ENCODE data around the gene SPATA9. TPM values are rescaled to one million over a fixed set of nuclear protein-coding genes. Genes with fewer than 3 reads are reported as not detected.

SPATA9 gene
- polyA plus RNA-seq, 1 of the 3 experiments (the other 2 are of a cell fraction): 0.07 TPM

- Histone ChIP-seq H4K20me1 (ENCODE audit: insufficient read depth) (no peaks in the 10 kb centered on the region), H3K27ac (ENCODE audit: low read depth in 2 of 2, low read length in 1 of 2) (no peak overlapping the region; a peak in 1 of 4 replicates), H2AFZ (ENCODE audit: low read depth) (no peak overlapping the region), H3K9me3 (no peaks in the 10 kb centered on the region), H3K4me3 (ENCODE audit: low read depth in 2 of 2, low read length in 1 of 2) (no peak overlapping the region), H3K27me3 (ENCODE audit: insufficient read depth) (no peaks in the 10 kb centered on the region), H3K9ac (no peak overlapping the region), H3K4me2 (no peak overlapping the region), H3K79me2 (ENCODE audit: insufficient read depth) (no peaks in the 10 kb centered on the region), H3K4me1 (ENCODE audit: control insufficient read depth in 1 of 2, insufficient read depth in 2 of 2, low read depth in 1 of 2, low read length in 1 of 2) (peaks cover 19 to 35% of the 10 kb centered on the region in 2 experiments; a peak in 3 of 4 replicates), H3K36me3 (replicated peaks in 1 of 2; ENCODE audit: control insufficient read depth in 1 of 2, insufficient read depth in 2 of 2, low read length in 1 of 2) (no peaks in the 10 kb centered on the region), H3F3A (replicated peaks; ENCODE audit: insufficient read depth) (peaks cover 6% of the 10 kb centered on the region), H3K9me2 (no peaks in the 10 kb centered on the region)
- 64% methylated on average over 1 of the region's 1 CpG for WGBS (ENCODE audit: low lambda C conversion rate)
- no peak for DNase-seq
- POLR2A ChIA-PET: no interaction called here
- TF ChIP-seq RFX5 (IDR thresholded peaks at IDR 0.05; ENCODE audit: low read length) (no peak), TEAD4 (IDR thresholded peaks at IDR 0.05; ENCODE audit: borderline replicate concordance, insufficient read depth) (no peak), REST (IDR thresholded peaks at IDR 0.05; ENCODE audit: low read depth, low read length) (no peak), TCF12 (IDR thresholded peaks at IDR 0.05) (no peak), RAD21 (IDR thresholded peaks at IDR 0.05; ENCODE audit: low read length) (no peak), FOXM1 (IDR thresholded peaks at IDR 0.05; ENCODE audit: low read depth) (no peak), FOSL2 (IDR thresholded peaks at IDR 0.05; ENCODE audit: borderline replicate concordance, low read depth) (no peak), EP300 (IDR thresholded peaks at IDR 0.05; ENCODE audit: borderline replicate concordance in 1 of 2, low read depth in 1 of 2, low read length in 1 of 2) (no peak), MXI1 (IDR thresholded peaks at IDR 0.05; ENCODE audit: low read depth, low read length) (no peak), USF2 (IDR thresholded peaks at IDR 0.05; ENCODE audit: borderline replicate concordance, low read depth, low read length) (no peak), SIN3A (IDR thresholded peaks at IDR 0.05; ENCODE audit: borderline replicate concordance, low read depth, low read length) (no peak), NRF1 (IDR thresholded peaks at IDR 0.05; ENCODE audit: low read depth, low read length) (no peak), JUND (IDR thresholded peaks at IDR 0.05) (no peak)
- CTCF ChIA-PET: interaction anchor here (1.3 to 2.9 kb wide), 3 partner anchors 41 to 59 kb away, joined by 3 to 14 read pairs (median 8); no protein-coding TSS in a partner anchor
These were observed 38.9 kb upstream of the SPATA9 start for GRCh38 chr5:95721582-95722295.
